ENCODE results near the gene GAGE12E. TPM values are rescaled to one million over a fixed set of nuclear protein-coding genes. Genes with fewer than 3 reads are reported as not detected.
"Not testable (repeated sequence)": the region's sequence is repeated elsewhere in the genome, so short reads cannot be mapped to it uniquely, and the experiment has no call there.

Gene GAGE12E
- total RNA-seq (not detected), polyA plus RNA-seq (ENCODE audit: insufficient read depth, low read depth, low replicate concordance) (not detected)
- long read RNA-seq, donor 1, result 0 reads
- long read RNA-seq, donor 2, result 0 reads
- long read RNA-seq, donor 3, result 0 reads
- long read RNA-seq, donor 4, result 0 reads
- long read RNA-seq, donor 5, result 0 reads
- long read RNA-seq, donor 6, result 0 reads
- long read RNA-seq, donor 7, result 0 reads
- long read RNA-seq, donor 8, result 0 reads
- long read RNA-seq, donor 9, result 0 reads
- long read RNA-seq, donor 10, result 0 reads

- H3K36me3 ChIP-seq (ENCODE audit: control insufficient read depth in 2 of 3, insufficient read depth in 3 of 3, low read length in 3 of 3); H3K4me1 ChIP-seq (ENCODE audit: control insufficient read depth in 2 of 3, insufficient read depth in 2 of 3, low read depth in 1 of 3, low read length in 3 of 3); H3K27me3 ChIP-seq (ENCODE audit: control insufficient read depth, insufficient read depth, low read length); H3K4me3 ChIP-seq (ENCODE audit: low read length in 3 of 3); H3K9me3 ChIP-seq (ENCODE audit: control insufficient read depth in 2 of 3, insufficient read depth in 1 of 3, low read length in 3 of 3); intact Hi-C loops (cut with DNase I); H3K27ac ChIP-seq (ENCODE audit: low read depth in 2 of 2, low read length in 2 of 2); H3K9ac ChIP-seq (ENCODE audit: low read length in 3 of 3); FAIRE-seq; DNase-seq: not testable (repeated sequence)
These were observed at the start of gene GAGE12E for GRCh38 chrX:49550989-49551388. Gene GAGE12E, plus strand, starts transcription at chrX:49551289. Its CDS starts 1,155 bp downstream, at chrX:49552444.

- H3K4me1 ChIP-seq (ENCODE audit: control insufficient read depth in 2 of 3, insufficient read depth in 2 of 3, low read depth in 1 of 3, low read length in 3 of 3); intact Hi-C loops (cut with DNase I); H3K27ac ChIP-seq (ENCODE audit: low read depth in 2 of 2, low read length in 2 of 2); DNase-seq; FAIRE-seq; H3K36me3 ChIP-seq (ENCODE audit: control insufficient read depth in 2 of 3, insufficient read depth in 3 of 3, low read length in 3 of 3); H3K9me3 ChIP-seq (ENCODE audit: control insufficient read depth in 2 of 3, insufficient read depth in 1 of 3, low read length in 3 of 3); H3K9ac ChIP-seq (ENCODE audit: low read length in 3 of 3); H3K4me3 ChIP-seq (ENCODE audit: low read length in 3 of 3); H3K27me3 ChIP-seq (ENCODE audit: control insufficient read depth, insufficient read depth, low read length): not testable (repeated sequence)
These were observed 19.2 kb upstream of the GAGE12E start, which contains the start of gene GAGE12C for GRCh38 chrX:49531877-49532276. Gene GAGE12C, plus strand, starts transcription at chrX:49532177. Its CDS starts 1,155 bp downstream, at chrX:49533332.

- H3K9me3 ChIP-seq (ENCODE audit: control insufficient read depth in 2 of 3, insufficient read depth in 1 of 3, low read length in 3 of 3); H3K27ac ChIP-seq (ENCODE audit: low read depth in 2 of 2, low read length in 2 of 2); H3K9ac ChIP-seq (ENCODE audit: low read length in 3 of 3); DNase-seq; H3K36me3 ChIP-seq (ENCODE audit: control insufficient read depth in 2 of 3, insufficient read depth in 3 of 3, low read length in 3 of 3); H3K4me3 ChIP-seq (ENCODE audit: low read length in 3 of 3); intact Hi-C loops (cut with DNase I); H3K27me3 ChIP-seq (ENCODE audit: control insufficient read depth, insufficient read depth, low read length); FAIRE-seq; H3K4me1 ChIP-seq (ENCODE audit: control insufficient read depth in 2 of 3, insufficient read depth in 2 of 3, low read depth in 1 of 3, low read length in 3 of 3): not testable (repeated sequence)
These were observed 9.7 kb upstream of the GAGE12E start, which contains the start of gene GAGE12D for GRCh38 chrX:49541433-49541832. Gene GAGE12D, plus strand, starts transcription at chrX:49541733. Its CDS starts 1,155 bp downstream, at chrX:49542888.

- H3K9ac ChIP-seq (ENCODE audit: low read length in 3 of 3); H3K4me1 ChIP-seq (ENCODE audit: control insufficient read depth in 2 of 3, insufficient read depth in 2 of 3, low read depth in 1 of 3, low read length in 3 of 3); H3K9me3 ChIP-seq (ENCODE audit: control insufficient read depth in 2 of 3, insufficient read depth in 1 of 3, low read length in 3 of 3); H3K4me3 ChIP-seq (ENCODE audit: low read length in 3 of 3); intact Hi-C loops (cut with DNase I); H3K36me3 ChIP-seq (ENCODE audit: control insufficient read depth in 2 of 3, insufficient read depth in 3 of 3, low read length in 3 of 3); H3K27ac ChIP-seq (ENCODE audit: low read depth in 2 of 2, low read length in 2 of 2); H3K27me3 ChIP-seq (ENCODE audit: control insufficient read depth, insufficient read depth, low read length); FAIRE-seq; DNase-seq: not testable (repeated sequence)
These were observed 9.5 kb downstream of the GAGE12E start, which contains the start of gene GAGE12F for GRCh38 chrX:49560542-49560941. Gene GAGE12F, plus strand, starts transcription at chrX:49560842. Its CDS starts 1,155 bp downstream, at chrX:49561997.

- FAIRE-seq; H3K36me3 ChIP-seq (ENCODE audit: control insufficient read depth in 2 of 3, insufficient read depth in 3 of 3, low read length in 3 of 3); H3K27me3 ChIP-seq (ENCODE audit: control insufficient read depth, insufficient read depth, low read length); H3K27ac ChIP-seq (ENCODE audit: low read depth in 2 of 2, low read length in 2 of 2); H3K4me1 ChIP-seq (ENCODE audit: control insufficient read depth in 2 of 3, insufficient read depth in 2 of 3, low read depth in 1 of 3, low read length in 3 of 3); intact Hi-C loops (cut with DNase I); H3K9ac ChIP-seq (ENCODE audit: low read length in 3 of 3); H3K4me3 ChIP-seq (ENCODE audit: low read length in 3 of 3); H3K9me3 ChIP-seq (ENCODE audit: control insufficient read depth in 2 of 3, insufficient read depth in 1 of 3, low read length in 3 of 3): not testable (repeated sequence)
- peak in 1 of 5 donors; percentile 79 for DNase-seq
These were observed 17.6 kb downstream of the GAGE12E start for GRCh38 chrX:49568728-49569127.

GRCh38 chrX:49569152-49569551, 18.1 kb downstream of the GAGE12E start:
- FAIRE-seq; H3K9ac ChIP-seq (ENCODE audit: low read length in 3 of 3); H3K4me3 ChIP-seq (ENCODE audit: low read length in 3 of 3); H3K27me3 ChIP-seq (ENCODE audit: control insufficient read depth, insufficient read depth, low read length); H3K27ac ChIP-seq (ENCODE audit: low read depth in 2 of 2, low read length in 2 of 2); intact Hi-C loops (cut with DNase I); H3K9me3 ChIP-seq (ENCODE audit: control insufficient read depth in 2 of 3, insufficient read depth in 1 of 3, low read length in 3 of 3); H3K4me1 ChIP-seq (ENCODE audit: control insufficient read depth in 2 of 3, insufficient read depth in 2 of 3, low read depth in 1 of 3, low read length in 3 of 3); H3K36me3 ChIP-seq (ENCODE audit: control insufficient read depth in 2 of 3, insufficient read depth in 3 of 3, low read length in 3 of 3): not testable (repeated sequence)
- peak in 1 of 5 donors; percentile 60 for DNase-seq

GRCh38 chrX:49570100-49570499, 19.0 kb downstream of the GAGE12E start, which contains the start of gene GAGE12G:
Gene GAGE12G, plus strand, starts transcription at chrX:49570400. Its CDS starts 1,155 bp downstream, at chrX:49571555.
- not testable (repeated sequence) for H3K4me1 ChIP-seq (ENCODE audit: control insufficient read depth in 2 of 3, insufficient read depth in 2 of 3, low read depth in 1 of 3, low read length in 3 of 3)

GRCh38 chrX:49579649-49580048, 28.6 kb downstream of the GAGE12E start, which contains the start of gene GAGE12H:
Gene GAGE12H, plus strand, starts transcription at chrX:49579949. Its CDS starts 1,155 bp downstream, at chrX:49581104.
- H3K36me3 ChIP-seq (ENCODE audit: control insufficient read depth in 2 of 3, insufficient read depth in 3 of 3, low read length in 3 of 3); H3K4me1 ChIP-seq (ENCODE audit: control insufficient read depth in 2 of 3, insufficient read depth in 2 of 3, low read depth in 1 of 3, low read length in 3 of 3); DNase-seq; FAIRE-seq; H3K9ac ChIP-seq (ENCODE audit: low read length in 3 of 3); H3K27me3 ChIP-seq (ENCODE audit: control insufficient read depth, insufficient read depth, low read length); H3K27ac ChIP-seq (ENCODE audit: low read depth in 2 of 2, low read length in 2 of 2); H3K9me3 ChIP-seq (ENCODE audit: control insufficient read depth in 2 of 3, insufficient read depth in 1 of 3, low read length in 3 of 3); intact Hi-C loops (cut with DNase I); H3K4me3 ChIP-seq (ENCODE audit: low read length in 3 of 3): not testable (repeated sequence)

More at GRCh38 chrX:49570100-49570499, 19.0 kb downstream of the GAGE12E start, which contains the start of gene GAGE12G:
- H3K9me3 ChIP-seq (ENCODE audit: control insufficient read depth in 2 of 3, insufficient read depth in 1 of 3, low read length in 3 of 3); H3K4me3 ChIP-seq (ENCODE audit: low read length in 3 of 3); H3K27me3 ChIP-seq (ENCODE audit: control insufficient read depth, insufficient read depth, low read length); H3K9ac ChIP-seq (ENCODE audit: low read length in 3 of 3); H3K36me3 ChIP-seq (ENCODE audit: control insufficient read depth in 2 of 3, insufficient read depth in 3 of 3, low read length in 3 of 3); DNase-seq; FAIRE-seq; H3K27ac ChIP-seq (ENCODE audit: low read depth in 2 of 2, low read length in 2 of 2); intact Hi-C loops (cut with DNase I): not testable (repeated sequence)

Measured in kidney (tissue), 19 donors.